MCF 10A (cell line): ENCODE results near the gene WDR5B. TPM values are rescaled to one million over a fixed set of nuclear protein-coding genes. Genes with fewer than 3 reads are reported as not detected.

ENCODE experiments used
- BruUV-seq: library from RNA; stranded (reverse); fragments of 400-500 nt; replicated peaks from 2 replicates; lab custom pipeline; 2021; lab: Mats Ljungman, UMichigan
- CTCF ChIA-PET: fragments of 300-600 bp; sonication (Branson Sonifier 250); formaldehyde crosslinking; extraction: SDS; loops from one replicate; lab custom pipeline; 2021; ENCODE audit warnings: antibody characterized with exemption, inconsistent platforms; lab: Yijun Ruan, JAX
- POLR2A ChIA-PET: fragments of 300-600, 350-650 bp; sonication (Branson Sonifier 250); formaldehyde crosslinking; extraction: SDS; loops from one replicate; lab custom pipeline; 2020; ENCODE audit warnings: antibody characterized with exemption, inconsistent platforms; lab: Yijun Ruan, JAX
- DNase-seq: peaks from one replicate; pipeline ENCODE4 v3.0.0-alpha.2; 2018; ENCODE audit not compliant: unreplicated experiment
- H3K27ac Mint-ChIP-seq: one replicate; pipeline ENCODE4 v1.8.0; 2022; ENCODE audit warnings: mild to moderate bottlenecking, low read depth, mixed read lengths; ENCODE audit not compliant: unreplicated experiment
- H3K27me3 Mint-ChIP-seq: one replicate; pipeline ENCODE4 v1.8.0; 2022; ENCODE audit warnings: mixed read lengths; ENCODE audit not compliant: insufficient read depth, unreplicated experiment
- H3K36me3 Mint-ChIP-seq: one replicate; pipeline ENCODE4 v1.8.0; 2022; ENCODE audit warnings: mild to moderate bottlenecking, moderate library complexity, mixed read lengths; ENCODE audit not compliant: insufficient read depth, unreplicated experiment
- H3K4me1 Mint-ChIP-seq: one replicate; pipeline ENCODE4 v1.8.0; 2022; ENCODE audit warnings: mixed read lengths; ENCODE audit not compliant: insufficient read depth, unreplicated experiment
- H3K4me3 Mint-ChIP-seq: one replicate; pipeline ENCODE4 v1.8.0; 2022; ENCODE audit warnings: mild to moderate bottlenecking, moderate library complexity, mixed read lengths; ENCODE audit not compliant: unreplicated experiment
- H3K9me3 Mint-ChIP-seq: one replicate; pipeline ENCODE4 v1.8.0; 2022; ENCODE audit warnings: mixed read lengths; ENCODE audit not compliant: unreplicated experiment
- intact Hi-C: fragments of 100-400 bp; cut with micrococcal nuclease; formaldehyde crosslinking; loops from 2 replicates; pipeline ENCODE4 v1.14.1; 2022
- total RNA-seq: library from RNA; stranded (reverse); gene quantifications from 2 replicates; pipeline ENCODE4 v1.2.3, GENCODE V29; 2022
- TF ChIP-seq, protein P1 (sequence below): fragments of 200-600 bp; IDR thresholded peaks from one replicate; pipeline ENCODE4 v1.8.0; 2022; ENCODE audit warnings: antibody characterized with exemption, mild to moderate bottlenecking; ENCODE audit not compliant: unreplicated experiment

WDR5B gene
- total RNA-seq, 1 experiment from 2014 or later: 10.0 TPM

GRCh38 chr3:122389892-122390291 is 26.0 kb downstream of the WDR5B start:
- no peaks in the 10 kb centered on the region for H3K9me3 Mint-ChIP-seq
- peaks cover 24% of the 10 kb centered on the region for H3K4me1 Mint-ChIP-seq
- no peak for DNase-seq
- no peak overlapping the region for H3K27ac Mint-ChIP-seq
- TF ChIP-seq, protein P1, sequence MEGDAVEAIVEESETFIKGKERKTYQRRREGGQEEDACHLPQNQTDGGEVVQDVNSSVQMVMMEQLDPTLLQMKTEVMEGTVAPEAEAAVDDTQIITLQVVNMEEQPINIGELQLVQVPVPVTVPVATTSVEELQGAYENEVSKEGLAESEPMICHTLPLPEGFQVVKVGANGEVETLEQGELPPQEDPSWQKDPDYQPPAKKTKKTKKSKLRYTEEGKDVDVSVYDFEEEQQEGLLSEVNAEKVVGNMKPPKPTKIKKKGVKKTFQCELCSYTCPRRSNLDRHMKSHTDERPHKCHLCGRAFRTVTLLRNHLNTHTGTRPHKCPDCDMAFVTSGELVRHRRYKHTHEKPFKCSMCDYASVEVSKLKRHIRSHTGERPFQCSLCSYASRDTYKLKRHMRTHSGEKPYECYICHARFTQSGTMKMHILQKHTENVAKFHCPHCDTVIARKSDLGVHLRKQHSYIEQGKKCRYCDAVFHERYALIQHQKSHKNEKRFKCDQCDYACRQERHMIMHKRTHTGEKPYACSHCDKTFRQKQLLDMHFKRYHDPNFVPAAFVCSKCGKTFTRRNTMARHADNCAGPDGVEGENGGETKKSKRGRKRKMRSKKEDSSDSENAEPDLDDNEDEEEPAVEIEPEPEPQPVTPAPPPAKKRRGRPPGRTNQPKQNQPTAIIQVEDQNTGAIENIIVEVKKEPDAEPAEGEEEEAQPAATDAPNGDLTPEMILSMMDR: no peak
- CTCF ChIA-PET: interaction anchor here (0.5 to 3.2 kb wide), 7 partner anchors 9 to 290 kb away, joined by 3 to 13 read pairs (median 5); no protein-coding TSS in a partner anchor
- no peaks in the 10 kb centered on the region for H3K27me3 Mint-ChIP-seq
- intact Hi-C loops: loop anchor here (5.0 kb wide), 1 partner anchor 172 kb away; the partner anchor contains the start of genes DTX3L and PARP9
- no peaks in the 10 kb centered on the region for H3K36me3 Mint-ChIP-seq
- POLR2A ChIA-PET: interaction anchor here (1.1 to 6.4 kb wide), 2 partner anchors 18 to 26 kb away, joined by 3 to 68 read pairs; partner anchors contain the start of gene WDR5B
- H3K4me3 Mint-ChIP-seq: no peak overlapping the region
- BruUV-seq: no TSS peak

DNA sequence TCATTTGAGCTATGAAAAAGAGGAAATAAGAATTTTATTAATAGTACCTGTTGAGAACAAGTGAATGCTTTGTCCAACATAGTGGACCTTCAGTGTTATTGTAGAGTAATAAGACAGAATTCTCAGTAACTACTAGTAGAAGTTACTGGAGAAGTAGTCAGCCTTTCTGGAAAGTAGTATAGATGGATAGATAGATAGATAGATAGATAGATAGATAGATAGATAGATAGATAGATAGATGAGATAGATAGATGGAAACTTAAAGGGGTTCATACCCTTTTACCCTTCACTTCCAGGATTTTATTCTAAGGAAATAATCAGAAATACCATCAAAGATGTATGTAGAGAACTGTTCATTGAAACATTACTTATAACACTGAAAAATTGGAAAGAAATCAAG is 26.7 kb downstream of the WDR5B start:
- no peak for DNase-seq
- Mint-ChIP-seq H3K27ac (no peak overlapping the region), H3K4me1 (peaks cover 17% of the 10 kb centered on the region), H3K27me3 (no peaks in the 10 kb centered on the region), H3K4me3 (no peak overlapping the region), H3K9me3 (no peaks in the 10 kb centered on the region), H3K36me3 (no peaks in the 10 kb centered on the region)
- TF ChIP-seq, protein P1: no peak
- ChIA-PET POLR2A (interaction anchor here (0.6 to 6.4 kb wide), 3 partner anchors 18 to 407 kb away, joined by 3 to 68 read pairs (median 3); partner anchors contain the start of gene WDR5B), CTCF (interaction anchor here (0.6 to 3.2 kb wide), 4 partner anchors 23 to 933 kb away, joined by 3 to 13 read pairs (median 6); no protein-coding TSS in a partner anchor)
- intact Hi-C loops: no loop called here
- no TSS peak for BruUV-seq

DNA sequence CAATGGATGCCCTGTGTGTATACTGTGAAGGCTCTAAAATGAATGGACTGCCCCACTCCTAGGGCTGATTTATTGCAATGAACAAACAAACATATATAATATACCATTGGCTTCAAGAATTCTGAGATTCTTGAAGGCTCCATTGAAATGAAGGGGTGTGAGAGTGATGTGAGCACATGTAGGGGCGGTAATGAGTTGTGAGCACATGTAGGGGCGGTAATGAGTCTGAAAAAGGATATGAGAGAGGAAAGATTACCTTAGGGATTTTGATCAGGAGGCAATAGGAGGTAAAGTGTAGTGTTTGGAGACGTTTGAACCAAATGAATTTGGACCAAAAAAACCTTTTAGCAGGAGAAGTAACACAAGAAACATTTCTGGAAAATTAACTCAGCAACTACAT is 28.2 kb downstream of the WDR5B start:
- H3K36me3 Mint-ChIP-seq: no peaks in the 10 kb centered on the region
- H3K27ac Mint-ChIP-seq: no peak overlapping the region
- intact Hi-C loops: no loop called here
- H3K4me1 Mint-ChIP-seq: peaks cover 6% of the 10 kb centered on the region
- TF ChIP-seq, protein P1: no peak
- H3K9me3 Mint-ChIP-seq: no peaks in the 10 kb centered on the region
- H3K27me3 Mint-ChIP-seq: no peaks in the 10 kb centered on the region
- ChIA-PET POLR2A (no interaction called here), CTCF (no interaction called here)
- DNase-seq: no peak
- BruUV-seq: no TSS peak
- no peak overlapping the region for H3K4me3 Mint-ChIP-seq

DNA sequence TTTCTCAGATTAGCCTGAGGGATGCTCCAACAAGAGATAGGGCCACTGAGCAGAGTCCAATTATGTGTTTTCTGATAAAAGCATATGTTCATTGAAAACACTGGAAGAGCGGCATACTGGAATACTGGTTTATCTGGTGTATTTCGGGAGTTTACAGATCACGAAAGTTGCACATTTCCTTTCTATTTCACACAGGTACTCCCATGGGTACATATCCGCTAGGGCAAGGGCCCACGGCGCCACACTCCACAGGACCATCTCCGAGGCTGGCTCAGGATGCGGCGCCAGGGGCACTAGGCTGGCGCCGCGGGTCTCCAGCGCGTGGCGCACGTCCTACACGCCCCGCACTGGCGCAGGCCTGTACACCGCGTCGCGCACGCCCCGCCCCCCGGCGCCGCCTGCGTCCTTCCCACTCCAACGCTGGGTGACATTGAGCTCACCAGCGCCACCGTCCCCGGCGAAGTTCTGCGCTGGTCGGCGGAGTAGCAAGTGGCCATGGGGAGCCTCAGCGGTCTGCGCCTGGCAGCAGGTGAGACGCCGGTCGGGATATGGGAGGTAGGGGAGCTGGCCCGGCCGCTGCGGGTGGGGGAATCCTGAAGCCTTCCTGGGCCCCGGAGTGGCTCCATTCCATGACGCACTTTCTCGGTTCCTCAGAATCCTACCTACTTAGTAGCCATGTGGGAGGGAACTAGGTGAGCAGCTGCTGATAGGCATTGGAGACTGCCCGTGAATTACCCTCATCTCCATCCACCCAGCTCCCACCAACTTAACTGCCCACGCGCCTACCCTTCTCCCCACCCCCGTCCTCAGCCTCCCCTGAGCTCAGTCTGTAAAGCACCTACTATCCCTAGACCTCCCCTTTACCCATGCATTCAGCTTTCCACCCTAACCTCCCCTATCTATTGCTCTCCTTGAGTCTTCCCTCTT is 31.8 kb downstream of the WDR5B start, which contains the start of gene FAM162A:
Gene FAM162A, plus strand, starts transcription at position 412 of the 927 bp plus-strand sequence. Its CDS starts 84 bp downstream, at position 496.
- DNase-seq: peak; percentile 93
- TF ChIP-seq, protein P1: peak; percentile 22
- H3K27ac Mint-ChIP-seq: peak within 1 kb of the TSS; percentile 97
- ChIA-PET POLR2A (interaction anchor here (0.6 to 4.9 kb wide), 54 partner anchors 9 to 838 kb away, joined by 3 to 91 read pairs (median 4); partner anchors contain the start of genes CSTA, HSPBAP1, KPNA1 and PARP14), CTCF (interaction anchor here (0.6 to 2.7 kb wide), 20 partner anchors 10 to 991 kb away, joined by 3 to 36 read pairs (median 5); partner anchors contain the start of genes CSTA, DTX3L, PARP9 and WDR5B)
- no peaks in the 10 kb centered on the region for H3K9me3 Mint-ChIP-seq
- H3K4me1 Mint-ChIP-seq: peaks cover 22% of the 10 kb centered on the region
- no peaks in the 10 kb centered on the region for H3K27me3 Mint-ChIP-seq
- intact Hi-C loops: loop anchor here (2.0 kb wide), 1 partner anchor 77 kb away; no protein-coding TSS in a partner anchor
- BruUV-seq: TSS peak; percentile 52
- no peaks in the 10 kb centered on the region for H3K36me3 Mint-ChIP-seq
- H3K4me3 Mint-ChIP-seq: peak within 1 kb of the TSS; percentile 98
